ENCODE measurements around the gene CSTF3.
"Not testable (repeated sequence)": the region's sequence is repeated elsewhere in the genome, so short reads cannot be mapped to it uniquely, and the experiment has no call there.

CSTF3 gene

DNA sequence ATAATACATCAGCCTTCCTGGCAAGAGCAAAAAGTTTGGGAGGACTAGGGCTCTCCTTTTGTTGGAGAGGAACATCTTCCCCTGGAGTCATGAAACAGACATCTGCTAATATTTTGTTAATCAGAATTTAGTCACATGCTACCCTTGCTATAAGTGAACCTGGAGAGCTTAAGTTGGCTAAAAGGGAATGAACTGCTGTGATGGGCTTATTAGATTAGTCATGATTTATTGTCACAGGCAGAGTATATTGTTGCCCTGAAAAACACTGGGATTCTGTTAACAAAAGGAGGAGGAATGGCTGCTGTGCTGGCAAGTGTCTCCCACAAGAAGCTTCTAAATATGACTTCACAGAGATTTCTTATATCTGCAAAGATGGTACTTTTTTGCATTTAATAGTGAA, 105.9 kb downstream of the CSTF3 start:
- peak; percentile 67 for FAIRE-seq
- no peak for DNase-seq (ENCODE audit: insufficient read length, low spot score)
- TF ChIP-seq, protein P1, sequence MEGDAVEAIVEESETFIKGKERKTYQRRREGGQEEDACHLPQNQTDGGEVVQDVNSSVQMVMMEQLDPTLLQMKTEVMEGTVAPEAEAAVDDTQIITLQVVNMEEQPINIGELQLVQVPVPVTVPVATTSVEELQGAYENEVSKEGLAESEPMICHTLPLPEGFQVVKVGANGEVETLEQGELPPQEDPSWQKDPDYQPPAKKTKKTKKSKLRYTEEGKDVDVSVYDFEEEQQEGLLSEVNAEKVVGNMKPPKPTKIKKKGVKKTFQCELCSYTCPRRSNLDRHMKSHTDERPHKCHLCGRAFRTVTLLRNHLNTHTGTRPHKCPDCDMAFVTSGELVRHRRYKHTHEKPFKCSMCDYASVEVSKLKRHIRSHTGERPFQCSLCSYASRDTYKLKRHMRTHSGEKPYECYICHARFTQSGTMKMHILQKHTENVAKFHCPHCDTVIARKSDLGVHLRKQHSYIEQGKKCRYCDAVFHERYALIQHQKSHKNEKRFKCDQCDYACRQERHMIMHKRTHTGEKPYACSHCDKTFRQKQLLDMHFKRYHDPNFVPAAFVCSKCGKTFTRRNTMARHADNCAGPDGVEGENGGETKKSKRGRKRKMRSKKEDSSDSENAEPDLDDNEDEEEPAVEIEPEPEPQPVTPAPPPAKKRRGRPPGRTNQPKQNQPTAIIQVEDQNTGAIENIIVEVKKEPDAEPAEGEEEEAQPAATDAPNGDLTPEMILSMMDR (IDR thresholded peaks at IDR 0.05; ENCODE audit: insufficient read depth, missing control alignments): no peak

DNA sequence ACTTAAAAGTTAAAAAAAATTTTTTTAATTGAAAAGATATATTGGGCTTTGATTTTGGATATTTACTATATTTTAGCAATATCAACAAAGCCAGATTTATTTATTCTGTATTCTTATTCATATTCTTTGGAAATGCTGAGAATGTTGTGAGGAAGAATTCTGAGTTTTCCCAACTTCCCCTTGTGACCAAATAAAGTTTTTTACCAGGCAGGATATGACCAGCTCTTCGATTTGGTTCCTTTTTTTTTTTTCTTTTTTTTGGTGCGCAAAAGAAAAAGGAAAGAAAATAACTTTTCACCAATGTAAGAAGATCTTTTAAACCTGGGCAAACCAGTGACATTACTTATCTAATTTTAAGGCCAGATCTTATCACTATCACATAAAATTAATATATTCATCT, 109.0 kb downstream of the CSTF3 start:
- no peak for DNase-seq (ENCODE audit: insufficient read length, low spot score)
- no peak for FAIRE-seq

DNA sequence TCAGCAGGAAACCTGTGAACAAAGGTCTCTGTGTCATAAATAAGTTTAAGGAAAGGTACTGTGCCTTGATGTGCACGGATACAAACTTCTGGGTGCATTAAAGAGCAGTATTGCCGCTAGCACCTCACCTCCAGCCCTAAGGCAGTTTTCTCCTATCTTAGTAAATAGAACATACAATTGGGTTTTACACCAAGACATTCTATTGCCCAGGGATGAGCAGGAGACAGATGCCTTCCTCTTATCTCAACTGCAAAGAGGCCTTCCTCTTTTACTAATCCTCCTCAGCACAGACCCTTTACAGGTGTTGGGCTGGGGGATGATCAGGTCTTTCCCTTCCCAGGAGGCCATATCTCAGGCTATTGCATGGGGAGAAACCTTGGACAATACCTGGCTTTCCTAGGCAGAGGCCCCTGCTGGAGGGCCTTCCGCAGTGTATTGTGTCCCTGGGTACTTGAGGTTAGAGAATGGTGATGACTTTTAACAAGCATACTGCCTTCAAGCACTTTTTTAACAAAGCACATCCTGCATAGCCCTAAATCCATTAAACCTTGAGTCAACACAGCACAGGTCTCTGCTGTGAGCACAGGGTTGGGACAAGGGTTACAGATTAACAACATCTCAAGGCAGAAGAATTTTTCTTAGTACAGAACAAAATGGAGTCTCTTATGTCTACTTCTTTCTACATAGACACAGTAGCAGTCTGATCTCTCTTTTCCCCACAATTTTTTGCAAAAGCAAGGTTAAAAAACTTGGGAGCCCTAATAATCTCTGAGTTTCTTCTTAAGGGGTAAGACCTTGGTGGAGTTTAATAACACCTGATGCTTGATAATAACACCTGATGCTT, 111.5 kb downstream of the CSTF3 start:
- not testable (repeated sequence) for DNase-seq (ENCODE audit: insufficient read length, low spot score); FAIRE-seq

More for the DNA sequence above, 109.0 kb downstream of the CSTF3 start:
- TF ChIP-seq, protein P1 (IDR thresholded peaks at IDR 0.05; ENCODE audit: insufficient read depth, missing control alignments): no peak

DNA sequence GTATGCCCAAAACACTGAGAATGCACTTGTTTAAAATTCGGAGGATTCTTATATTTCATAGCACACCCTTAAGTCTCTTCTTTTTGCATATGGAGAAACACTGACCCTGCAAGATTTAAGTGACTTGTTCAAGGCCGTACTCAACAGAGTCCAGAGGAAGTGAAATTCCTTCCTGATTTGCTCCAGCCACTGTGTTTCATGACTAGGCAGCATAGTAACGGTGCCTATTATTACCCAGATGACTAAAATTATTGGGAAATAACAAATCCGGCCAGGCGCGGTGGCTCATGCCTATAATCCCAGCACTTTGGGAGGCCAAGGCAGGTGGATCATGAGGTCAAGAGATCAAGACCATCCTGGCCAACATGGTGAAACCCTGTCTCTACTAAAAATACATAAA, 112.6 kb downstream of the CSTF3 start:
- not testable (repeated sequence) for FAIRE-seq; DNase-seq (ENCODE audit: insufficient read length, low spot score)

DNA sequence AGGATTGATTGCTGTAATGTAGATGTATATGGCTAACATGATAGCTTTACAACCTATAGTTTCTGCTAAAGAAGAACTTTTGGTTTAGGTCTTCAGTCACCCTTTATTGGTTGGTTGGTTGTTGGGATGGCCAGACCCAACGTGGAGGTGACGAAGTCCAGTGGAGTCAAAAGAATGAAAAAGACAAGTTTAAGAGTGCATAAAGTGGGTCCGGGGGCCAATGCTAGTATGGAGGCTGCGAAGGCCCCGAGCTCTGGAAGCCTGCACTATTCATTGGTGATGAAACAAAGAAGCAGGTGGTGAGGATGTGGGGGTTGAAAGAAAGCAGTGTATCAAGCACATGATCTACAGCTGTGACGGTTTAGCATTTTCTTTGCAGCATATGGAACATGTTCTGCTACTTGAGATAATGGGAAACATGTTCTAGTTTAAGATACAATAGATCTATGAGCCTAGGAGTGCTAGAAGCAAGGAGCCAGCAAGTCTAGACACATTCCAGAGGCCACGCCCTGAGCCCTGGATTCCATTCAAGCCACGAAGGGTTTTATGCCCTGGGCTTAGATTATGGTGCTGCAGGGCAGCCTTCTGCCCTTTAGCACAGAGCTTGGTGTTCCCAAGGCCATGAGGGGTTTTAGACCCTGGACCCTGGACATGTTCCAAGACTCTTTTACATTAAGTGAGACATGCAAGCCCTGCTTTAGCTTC, 115.6 kb downstream of the CSTF3 start:
- DNase-seq (ENCODE audit: insufficient read length, low spot score): no peak
- TF ChIP-seq, protein P1 (IDR thresholded peaks at IDR 0.05; ENCODE audit: insufficient read depth, missing control alignments): no peak
- no peak for FAIRE-seq

DNA sequence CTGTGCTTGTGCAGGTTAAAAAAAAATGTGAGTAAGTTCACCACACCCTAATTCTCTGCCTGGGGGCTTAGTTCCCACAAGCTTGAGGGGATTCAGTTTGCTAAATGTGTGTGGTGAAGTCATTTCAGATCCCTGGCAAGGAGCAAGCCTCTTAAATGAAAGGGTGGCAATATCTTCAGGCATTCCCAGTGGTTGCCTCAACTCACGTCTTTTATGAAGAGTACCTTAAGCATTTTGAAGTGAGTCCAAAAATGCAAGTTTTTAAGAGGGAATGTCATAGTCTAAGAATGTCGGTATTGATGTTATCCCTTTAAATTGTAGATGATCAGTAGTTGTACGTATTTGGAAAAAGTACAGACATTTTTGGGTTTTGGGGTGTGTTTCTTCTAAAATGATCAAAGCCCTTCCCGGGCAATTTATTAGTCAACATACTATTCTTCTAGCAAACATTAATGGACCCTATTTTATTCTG, 117.0 kb downstream of the CSTF3 start:
- FAIRE-seq (no peak), DNase-seq (ENCODE audit: insufficient read length, low spot score) (no peak)
- TF ChIP-seq, protein P1 (IDR thresholded peaks at IDR 0.05; ENCODE audit: insufficient read depth, missing control alignments): no peak

DNA sequence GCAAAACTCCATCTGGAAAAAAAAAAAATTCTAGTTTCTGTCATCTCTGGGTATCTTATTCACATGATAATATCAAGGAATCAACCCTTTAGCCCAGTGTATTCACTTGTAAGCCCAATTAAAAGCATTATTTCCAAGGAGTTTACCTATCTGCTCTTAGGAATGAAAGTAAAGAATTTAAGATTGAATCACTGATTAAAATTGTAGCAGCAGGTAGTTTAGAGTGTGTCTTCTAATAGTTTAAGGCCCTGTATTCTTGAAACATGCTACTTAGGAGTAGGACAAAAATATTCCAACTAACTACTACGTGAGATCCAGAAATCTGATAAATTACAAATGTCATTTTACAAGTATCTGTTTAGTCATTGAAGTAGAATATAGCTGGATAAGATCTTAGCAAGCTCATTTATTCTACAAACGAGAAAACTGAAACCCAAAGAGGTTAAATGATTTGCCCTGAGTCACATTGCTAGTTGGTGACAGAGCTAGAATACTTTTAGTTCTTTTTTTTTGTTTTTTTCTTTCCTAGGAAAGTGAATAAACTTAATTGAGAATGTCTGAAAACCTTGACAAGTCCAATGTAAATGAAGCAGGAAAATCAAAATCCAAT, 118.0 kb downstream of the CSTF3 start:
- no peak for FAIRE-seq
- TF ChIP-seq, protein P1 (IDR thresholded peaks at IDR 0.05; ENCODE audit: insufficient read depth, missing control alignments): no peak
- no peak for DNase-seq (ENCODE audit: insufficient read length, low spot score)

Measured in D721Med (cell line).